Measurements from ENCODE around the gene TCL1A. TPM values are rescaled to one million over a fixed set of nuclear protein-coding genes. Genes with fewer than 3 reads are reported as not detected.

Gene TCL1A
- total RNA-seq, 1 experiment from 2014 or later = not detected

DNA sequence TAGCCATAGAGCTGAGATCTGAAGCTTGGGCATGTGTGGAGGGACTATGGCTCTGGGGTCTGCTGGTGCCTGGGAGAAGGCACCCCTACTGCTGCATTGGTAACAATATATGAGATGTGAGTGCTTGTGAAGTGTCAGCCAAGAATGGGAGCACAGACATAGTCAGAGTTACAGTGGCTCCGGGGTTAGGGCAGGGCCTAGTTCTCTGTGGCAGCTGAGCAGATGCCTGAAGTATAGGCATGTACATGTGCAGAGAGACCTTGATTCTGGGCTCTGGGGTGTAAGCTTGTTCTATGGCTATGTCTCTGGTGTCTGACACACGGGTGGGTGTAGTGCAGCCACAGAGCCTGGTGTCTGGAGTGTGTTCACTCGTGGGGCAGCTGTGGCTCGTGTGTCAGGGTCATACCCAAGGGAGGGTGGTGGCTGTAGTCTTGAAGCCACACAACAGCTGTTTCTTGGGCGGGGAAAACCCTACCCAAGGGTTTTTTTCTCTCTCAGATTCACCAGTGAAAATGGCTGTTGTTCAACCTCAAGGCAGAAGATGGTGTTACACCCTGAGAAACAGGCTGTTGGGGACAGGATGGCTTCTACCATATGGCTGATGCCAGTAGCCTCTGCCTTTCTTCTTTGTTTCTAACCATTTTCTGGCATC lies 11.9 kb upstream of the TCL1A start:
- TF ChIP-seq, protein P1, sequence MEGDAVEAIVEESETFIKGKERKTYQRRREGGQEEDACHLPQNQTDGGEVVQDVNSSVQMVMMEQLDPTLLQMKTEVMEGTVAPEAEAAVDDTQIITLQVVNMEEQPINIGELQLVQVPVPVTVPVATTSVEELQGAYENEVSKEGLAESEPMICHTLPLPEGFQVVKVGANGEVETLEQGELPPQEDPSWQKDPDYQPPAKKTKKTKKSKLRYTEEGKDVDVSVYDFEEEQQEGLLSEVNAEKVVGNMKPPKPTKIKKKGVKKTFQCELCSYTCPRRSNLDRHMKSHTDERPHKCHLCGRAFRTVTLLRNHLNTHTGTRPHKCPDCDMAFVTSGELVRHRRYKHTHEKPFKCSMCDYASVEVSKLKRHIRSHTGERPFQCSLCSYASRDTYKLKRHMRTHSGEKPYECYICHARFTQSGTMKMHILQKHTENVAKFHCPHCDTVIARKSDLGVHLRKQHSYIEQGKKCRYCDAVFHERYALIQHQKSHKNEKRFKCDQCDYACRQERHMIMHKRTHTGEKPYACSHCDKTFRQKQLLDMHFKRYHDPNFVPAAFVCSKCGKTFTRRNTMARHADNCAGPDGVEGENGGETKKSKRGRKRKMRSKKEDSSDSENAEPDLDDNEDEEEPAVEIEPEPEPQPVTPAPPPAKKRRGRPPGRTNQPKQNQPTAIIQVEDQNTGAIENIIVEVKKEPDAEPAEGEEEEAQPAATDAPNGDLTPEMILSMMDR (conservative IDR thresholded peaks at IDR 0.05) = no peak
- no peak for TF ChIP-seq EZH2 (IDR thresholded peaks at IDR 0.05; ENCODE audit: low read depth)
- H3K36me3 ChIP-seq (ENCODE audit: low read depth) = no peaks in the 10 kb centered on the region
- no peak overlapping the region for H2AFZ ChIP-seq
- no peaks in the 10 kb centered on the region for H3K9me3 ChIP-seq (ENCODE audit: insufficient read depth, low read depth)
- peaks cover 10% of the 10 kb centered on the region; the same call in 1 of the 2 replicates for H3K27me3 ChIP-seq (ENCODE audit: insufficient read depth, low read depth)
- H3K4me3 ChIP-seq = no peak overlapping the region
- no peak overlapping the region for H3K27ac ChIP-seq
- ChIA-PET POLR2A (ENCODE audit: unreplicated experiment) (no interaction called here), CTCF (no interaction called here)
- H3K79me2 ChIP-seq (ENCODE audit: low read depth) = no peaks in the 10 kb centered on the region
- H3F3A ChIP-seq (ENCODE audit: insufficient read depth, low read depth) = no peaks in the 10 kb centered on the region
- no peaks in the 10 kb centered on the region for H3K9me2 ChIP-seq (ENCODE audit: insufficient read depth)
- H3K4me1 ChIP-seq (replicated peaks; ENCODE audit: insufficient read depth) = no peaks in the 10 kb centered on the region
- no peaks in the 10 kb centered on the region for H4K20me1 ChIP-seq (ENCODE audit: insufficient read depth)
- intact Hi-C loops (cut with micrococcal nuclease; ENCODE audit: unreplicated experiment) = no loop called here
- no TSS peak for BruUV-seq (replicated peaks)
- H3K4me2 ChIP-seq = no peak overlapping the region
- no peak for DNase-seq

- Histone ChIP-seq H3K4me3 (no peak overlapping the region), H3K79me2 (ENCODE audit: low read depth) (no peaks in the 10 kb centered on the region), H3K36me3 (ENCODE audit: low read depth) (no peaks in the 10 kb centered on the region), H3K9me3 (ENCODE audit: insufficient read depth, low read depth) (no peaks in the 10 kb centered on the region), H4K20me1 (ENCODE audit: insufficient read depth) (no peaks in the 10 kb centered on the region), H3K4me1 (replicated peaks; ENCODE audit: insufficient read depth) (no peaks in the 10 kb centered on the region), H3K27ac (no peak overlapping the region), H3K4me2 (no peak overlapping the region), H3K9me2 (ENCODE audit: insufficient read depth) (no peaks in the 10 kb centered on the region), H3K27me3 (ENCODE audit: insufficient read depth, low read depth) (no peaks in the 10 kb centered on the region), H2AFZ (no peak overlapping the region), H3F3A (ENCODE audit: insufficient read depth, low read depth) (no peaks in the 10 kb centered on the region)
- DNase-seq = no peak
- intact Hi-C loops (cut with micrococcal nuclease; ENCODE audit: unreplicated experiment) = no loop called here
- TF ChIP-seq, protein P1 (conservative IDR thresholded peaks at IDR 0.05) = no peak
- TF ChIP-seq EZH2 (IDR thresholded peaks at IDR 0.05; ENCODE audit: low read depth) = no peak
- BruUV-seq (replicated peaks) = no TSS peak
- CTCF ChIA-PET = no interaction called here
- POLR2A ChIA-PET (ENCODE audit: unreplicated experiment) = no interaction called here
Measured at GRCh38 chr14:95722525-95723190, 8.7 kb upstream of the TCL1A start.

DNA sequence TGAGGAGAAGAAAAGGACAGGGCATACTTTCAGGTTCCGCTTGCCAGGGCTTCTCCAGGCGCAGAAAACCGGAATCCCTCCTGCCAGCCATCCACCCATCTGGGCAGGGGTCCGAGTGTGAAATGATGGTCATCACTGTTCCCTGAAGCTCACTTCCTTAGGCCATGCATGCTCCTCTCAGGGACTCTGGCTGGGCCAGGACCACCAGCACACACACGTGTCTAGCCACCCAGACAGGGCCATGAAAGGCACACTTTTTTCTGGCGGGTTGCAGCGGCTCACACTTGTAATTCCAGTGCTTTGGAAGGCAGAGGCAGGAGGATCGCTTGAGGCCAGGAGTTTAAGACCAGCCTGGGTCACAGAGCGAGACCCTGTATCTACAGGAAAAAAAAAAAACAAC lies 1.5 kb downstream of the TCL1A start:
- H3K27me3 ChIP-seq (ENCODE audit: insufficient read depth, low read depth) = peaks cover 43% of the 10 kb centered on the region
- H3K4me1 ChIP-seq (replicated peaks; ENCODE audit: insufficient read depth) = no peaks in the 10 kb centered on the region
- DNase-seq = no peak
- no peaks in the 10 kb centered on the region for H3K9me3 ChIP-seq (ENCODE audit: insufficient read depth, low read depth)
- H3K27ac ChIP-seq = no peak overlapping the region
- no peaks in the 10 kb centered on the region for H4K20me1 ChIP-seq (ENCODE audit: insufficient read depth)
- H3F3A ChIP-seq (ENCODE audit: insufficient read depth, low read depth) = no peaks in the 10 kb centered on the region
- H3K9me2 ChIP-seq (ENCODE audit: insufficient read depth) = no peaks in the 10 kb centered on the region
- POLR2A ChIA-PET (ENCODE audit: unreplicated experiment) = no interaction called here
- H3K4me2 ChIP-seq = no peak overlapping the region
- intact Hi-C loops (cut with micrococcal nuclease; ENCODE audit: unreplicated experiment) = no loop called here
- BruUV-seq (replicated peaks) = no TSS peak
- no peak overlapping the region for H2AFZ ChIP-seq
- CTCF ChIA-PET = no interaction called here
- no peak for TF ChIP-seq EZH2 (IDR thresholded peaks at IDR 0.05; ENCODE audit: low read depth)
- TF ChIP-seq, protein P1 (conservative IDR thresholded peaks at IDR 0.05) = no peak
- H3K79me2 ChIP-seq (ENCODE audit: low read depth) = no peaks in the 10 kb centered on the region
- H3K4me3 ChIP-seq = no peak overlapping the region
- no peaks in the 10 kb centered on the region for H3K36me3 ChIP-seq (ENCODE audit: low read depth)

All from PC-9 (cell line).